HepG2 (cell line): ENCODE data around the gene CTPS2. TPM values are rescaled to one million over a fixed set of nuclear protein-coding genes. Genes with fewer than 3 reads are reported as not detected.

Source experiments
- ATAC-seq: fragments of 200-7000 bp; cut with Tn5 transposase; 3 replicates; pipeline ENCODE4 v1.9.1; 2020; ENCODE audit warnings: mild to moderate bottlenecking, moderate library complexity
- BruUV-seq: library from RNA; stranded (reverse); fragments of 400-500 nt; replicated peaks from 2 replicates; lab custom pipeline; 2021; lab: Mats Ljungman, UMichigan
- CTCF ChIA-PET: fragments of 300-600 bp; formaldehyde crosslinking; extraction: SDS; loops from one replicate; lab custom pipeline; 2021; ENCODE audit warnings: low total read pairs, inconsistent platforms, low intra/inter-chr PET ratio; lab: Yijun Ruan, JAX
- POLR2A ChIA-PET: fragments of 350-600 bp; sonication (Branson Sonifier 250); formaldehyde crosslinking; loops from one replicate; lab custom pipeline; 2020; ENCODE audit warnings: antibody characterized with exemption, inconsistent platforms; lab: Yijun Ruan, JAX
- DNase-seq: peaks from one replicate; pipeline ENCODE4 v3.0.0-alpha.2; 2015; ENCODE audit warnings: low spot score
- FAIRE-seq: peaks from 3 replicates; lab custom pipeline; 2011; peaks lifted over from hg19 to GRCh38; lab: Jason Lieb, UNC
- H2AFZ ChIP-seq: one replicate; pipeline ENCODE4 v1.6.1; 2011; ENCODE audit warnings: low read length, inconsistent platforms
- H3K27ac ChIP-seq: fragments of 300-600 bp; 3 replicates; pipeline ENCODE4 v1.8.0; 2011; ENCODE audit warnings: mixed run types, mild to moderate bottlenecking, mixed read lengths, low read length, inconsistent platforms; ENCODE audit not compliant: insufficient read depth; ENCODE audit errors: extremely low read length
- H3K27me3 ChIP-seq, 2 experiments: fragments of 200-600 bp in 1 of 2; 2 replicates in 1 of 2; 3 replicates in 1 of 2; pipeline versions ENCODE4 v1.6.0 to v1.8.0; 2011; ENCODE audit warnings: low read length in 2 of 2, mild to moderate bottlenecking in 2 of 2, moderate library complexity in 2 of 2, inconsistent platforms in 1 of 2; ENCODE audit not compliant: insufficient read depth in 2 of 2, control insufficient read depth in 1 of 2
- H3K36me3 ChIP-seq, 2 experiments: fragments of 200-600 bp in 1 of 2; replicated peaks in 1 of 2; 2 replicates in 1 of 2; 3 replicates in 1 of 2; pipeline versions ENCODE4 v1.5.1 to v1.8.0; 2011; ENCODE audit warnings: low read length in 2 of 2, inconsistent platforms in 1 of 2; ENCODE audit not compliant: insufficient read depth in 2 of 2, control insufficient read depth in 1 of 2
- H3K4me1 ChIP-seq: 2 replicates; pipeline ENCODE4 v1.5.1; 2012; ENCODE audit warnings: low read length, inconsistent platforms; ENCODE audit not compliant: insufficient read depth
- H3K4me2 ChIP-seq: 2 replicates; pipeline ENCODE4 v1.6.0; 2011; ENCODE audit warnings: low read depth, low read length, inconsistent platforms
- H3K4me3 ChIP-seq, 3 experiments: fragments of 200-600 bp in 1 of 3; sonication (generic), shearing (Covaris generic) in 1 of 3; replicated peaks in 1 of 3; 2 replicates each; pipeline ENCODE4 v1.5.1; 2011 to 2016; ENCODE audit warnings: low read length in 3 of 3, inconsistent platforms in 2 of 3, low read depth in 2 of 3, mild to moderate bottlenecking in 2 of 3, control low read depth in 1 of 3, mixed read lengths in 1 of 3; ENCODE audit not compliant: insufficient read depth in 1 of 3
- H3K79me2 ChIP-seq: one replicate; pipeline ENCODE4 v1.6.1; 2011; ENCODE audit warnings: low read length, inconsistent platforms; ENCODE audit not compliant: insufficient read depth
- H3K9ac ChIP-seq: 2 replicates; pipeline ENCODE4 v1.6.0; 2011; ENCODE audit warnings: mild to moderate bottlenecking, low read depth, low read length, inconsistent platforms; ENCODE audit not compliant: insufficient read depth
- H3K9me3 ChIP-seq: 2 replicates; pipeline ENCODE4 v1.5.1; 2012; ENCODE audit warnings: mild to moderate bottlenecking, low read length
- H4K20me1 ChIP-seq: 2 replicates; pipeline ENCODE4 v1.6.0; 2011; ENCODE audit warnings: inconsistent platforms, mild to moderate bottlenecking, low read length, moderate library complexity; ENCODE audit not compliant: insufficient read depth
- NFYB ChIP-seq: sonication (generic); formaldehyde crosslinking; IDR thresholded peaks from 2 replicates; pipeline ENCODE4 v1.4.0; 2020; ENCODE audit warnings: missing genetic modification reagents
- NR2C2 ChIP-seq: sonication (generic); formaldehyde crosslinking; IDR thresholded peaks from 2 replicates; pipeline ENCODE4 v1.4.0; 2020; ENCODE audit warnings: missing genetic modification reagents, mild to moderate bottlenecking, moderate library complexity, borderline replicate concordance
- NR2F6 ChIP-seq, 2 experiments: IDR thresholded peaks; 2 replicates each; pipeline ENCODE4 v1.6.1; 2016; ENCODE audit warnings: antibody characterized with exemption in 1 of 2, mild to moderate bottlenecking in 1 of 2
- PAX8 ChIP-seq: sonication (generic); formaldehyde crosslinking; IDR thresholded peaks from 2 replicates; pipeline ENCODE4 v1.8.0; 2022; ENCODE audit warnings: mild to moderate bottlenecking, missing genetic modification reagents, borderline replicate concordance
- USF2 ChIP-seq, 2 experiments: sonication (generic) in 1 of 2; formaldehyde crosslinking in 1 of 2; IDR thresholded peaks; 2 replicates each; pipeline versions ENCODE4 v1.5.1 to v1.6.1; 2011 to 2020; ENCODE audit warnings: borderline replicate concordance in 1 of 2, low read depth in 1 of 2, low read length in 1 of 2, mild to moderate bottlenecking in 1 of 2, missing genetic modification reagents in 1 of 2, moderate library complexity in 1 of 2
- ZGPAT ChIP-seq: IDR thresholded peaks from 2 replicates; pipeline ENCODE4 v1.6.1; 2016; ENCODE audit warnings: mild to moderate bottlenecking
- WGBS: methylation state at CpG from one replicate; pipeline ENCODE4 v1.1.6; 2017; ENCODE audit warnings: low lambda C conversion rate; 5-methylcytosine and 5-hydroxymethylcytosine counted together
- in situ Hi-C: cut with HindIII; loops from 2 replicates; pipeline ENCODE4 v1.10.0; 2017; ENCODE audit warnings: low pct_unique_long_range_greater_than_20kb; ENCODE audit not compliant: extremely low pct_ligation_motif_present
- intact Hi-C: fragments of 100-400 bp; cut with micrococcal nuclease; formaldehyde crosslinking; loops from one replicate; pipeline ENCODE4 v1.10.0; 2022; ENCODE audit not compliant: unreplicated experiment
- polyA plus RNA-seq, 8 experiments: library from polyadenylated mRNA; depleted of rRNA in 3 of 8; stranded (reverse) in 7 of 8; unstranded in 1 of 8; fragments of >200 nt; fragmentation: Illumina TruSeq in 4 of 8; extraction: Trizol in 4 of 8; gene quantifications; 2 replicates each; pipeline versions ENCODE4 v1.2.1 to v1.2.3, GENCODE V29; 2011 to 2016; ENCODE audit warnings: low read depth in 4 of 8, missing spikeins in 1 of 8, mixed read lengths in 1 of 8; ENCODE audit not compliant: insufficient read depth in 1 of 8
- total RNA-seq, 5 experiments: library from RNA; depleted of rRNA; stranded (reverse); fragments of >200 nt; fragmentation: Illumina TruSeq; extraction: Trizol; gene quantifications; 2 replicates each; pipeline ENCODE4 v1.2.3, GENCODE V29; 2016; ENCODE audit warnings: low read depth in 1 of 5

CTPS2 gene
- total and polyA plus RNA-seq, 2 of the 13 experiments (the other 11 are each of a cell fraction or from before 2014, with no cell fraction given), result 10.3 to 26.1 TPM

- intact Hi-C loops (no loop called here), in situ Hi-C loops (no loop called here)
- peak; percentile 79 for ATAC-seq
- Histone ChIP-seq H3K36me3 (no peaks in the 10 kb centered on the region), H3K4me3 (no peak overlapping the region), H4K20me1 (no peaks in the 10 kb centered on the region), H3K4me2 (no peak overlapping the region), H3K79me2 (no peaks in the 10 kb centered on the region), H3K27me3 (no peaks in the 10 kb centered on the region), H3K9ac (no peak overlapping the region), H2AFZ (no peak overlapping the region), H3K4me1 (peaks cover 38% of the 10 kb centered on the region), H3K9me3 (no peaks in the 10 kb centered on the region), H3K27ac (peak overlapping the region; percentile 18)
- BruUV-seq, result no TSS peak
- ChIA-PET POLR2A (no interaction called here), CTCF (no interaction called here)
- WGBS, result 100% methylated on average over 1 of the region's 2 CpGs
- FAIRE-seq, result peak; percentile 23
- DNase-seq, result peak; percentile 48
- TF ChIP-seq USF2 (IDR thresholded peaks at IDR 0.05; ENCODE audit: low read depth, low read length), result peak; percentile 33
- TF ChIP-seq USF2 (CRISPR knock-in tag; IDR thresholded peaks at IDR 0.05; ENCODE audit: borderline replicate concordance), result peak; percentile 60; the same call in 1 of the 2 replicates
- no peak for TF ChIP-seq NR2F6 (IDR thresholded peaks at IDR 0.05)
- TF ChIP-seq NR2F6 (CRISPR knock-in tag; IDR thresholded peaks at IDR 0.05), result peak; percentile 29; the same call in 1 of the 2 replicates
- TF ChIP-seq NR2C2, result 0 out of 2 replicates have a peak, but pooled peaks have one; percentile 39
- TF ChIP-seq NFYB (CRISPR knock-in tag), result peak; percentile 44
- TF ChIP-seq ZGPAT, result no peak
- no peak for TF ChIP-seq PAX8 (CRISPR knock-in tag)
These were observed 11.7 kb downstream of the CTPS2 start for GRCh38 chrX:16700734-16701133.
